GM21528 (cell line): ENCODE data around the gene SNRNP70.
"Not testable (repeated sequence)": the region's sequence is repeated elsewhere in the genome, so short reads cannot be mapped to it uniquely, and the experiment has no call there.

Experiments used
- ATAC-seq: cut with Tn5 transposase; IDR thresholded peaks from one replicate; pipeline ENCODE4 v1.9.1; 2021; ENCODE audit warnings: mild to moderate bottlenecking, moderate library complexity; ENCODE audit not compliant: unreplicated experiment, low FRiP score

Gene SNRNP70

GRCh38 chr19:49064029-49064629 is 21.1 kb upstream of the SNRNP70 start:
- ATAC-seq = no peak

- ATAC-seq = no peak
Measured at GRCh38 chr19:49064768-49065611, 20.3 kb upstream of the SNRNP70 start, which contains the start of gene NTF4. Gene NTF4, minus strand, starts transcription at chr19:49064818. Its CDS starts 2,821 bp downstream, at chr19:49061997.

- ATAC-seq = no peak
Measured at GRCh38 chr19:49065905-49066512, 19.2 kb upstream of the SNRNP70 start.

GRCh38 chr19:49067554-49067953 is 17.7 kb upstream of the SNRNP70 start:
- ATAC-seq = no peak

GRCh38 chr19:49069026-49069425 is 16.2 kb upstream of the SNRNP70 start:
- ATAC-seq = no peak

GRCh38 chr19:49070416-49070815 is 14.8 kb upstream of the SNRNP70 start:
- ATAC-seq = no peak

- ATAC-seq = no peak
Measured at GRCh38 chr19:49071860-49072547, 13.2 kb upstream of the SNRNP70 start.

GRCh38 chr19:49073514-49074378 is 11.5 kb upstream of the SNRNP70 start:
- no peak for ATAC-seq

- ATAC-seq = not testable (repeated sequence)
Measured at GRCh38 chr19:49074869-49075268, 10.4 kb upstream of the SNRNP70 start.

GRCh38 chr19:49080392-49080791 is 4.9 kb upstream of the SNRNP70 start:
- no peak for ATAC-seq

GRCh38 chr19:49081273-49081672 is 4.0 kb upstream of the SNRNP70 start:
- ATAC-seq = no peak

GRCh38 chr19:49084206-49085019 is 838 bp upstream of the SNRNP70 start:
- ATAC-seq = no peak

GRCh38 chr19:49085868-49086232 is 599 bp downstream of the SNRNP70 start:
- no peak for ATAC-seq

GRCh38 chr19:49086296-49086695 is 1.0 kb downstream of the SNRNP70 start:
- ATAC-seq = no peak

GRCh38 chr19:49091391-49092038 is 6.3 kb downstream of the SNRNP70 start:
- no peak for ATAC-seq

GRCh38 chr19:49092686-49093085 is 7.4 kb downstream of the SNRNP70 start:
- ATAC-seq = no peak

GRCh38 chr19:49094505-49095482 is 9.5 kb downstream of the SNRNP70 start:
- no peak for ATAC-seq
